ENCODE measurements around the gene BORCS5. TPM values are rescaled to one million over a fixed set of nuclear protein-coding genes. Genes with fewer than 3 reads are reported as not detected.
"Not testable (repeated sequence)": the region's sequence is repeated elsewhere in the genome, so short reads cannot be mapped to it uniquely, and the experiment has no call there.

Gene BORCS5
- total RNA-seq, 1 experiment from 2014 or later = 8.1 TPM

- no peak for DNase-seq (ENCODE audit: low spot score)
Measured at GRCh38 chr12:12487490-12487889, 130.6 kb downstream of the BORCS5 start.

GRCh38 chr12:12488296-12488695 is 131.4 kb downstream of the BORCS5 start:
- DNase-seq (ENCODE audit: low spot score) = no peak

GRCh38 chr12:12488823-12489550 is 132.1 kb downstream of the BORCS5 start:
- no peak for DNase-seq (ENCODE audit: low spot score)

GRCh38 chr12:12491606-12492005 is 134.7 kb downstream of the BORCS5 start:
- DNase-seq (ENCODE audit: low spot score) = no peak

- no peak for DNase-seq (ENCODE audit: low spot score)
Measured at GRCh38 chr12:12492547-12492946, 135.7 kb downstream of the BORCS5 start.

GRCh38 chr12:12495536-12495935 is 138.7 kb downstream of the BORCS5 start:
- no peak for DNase-seq (ENCODE audit: low spot score)

GRCh38 chr12:12498210-12498609 is 141.3 kb downstream of the BORCS5 start:
- DNase-seq (ENCODE audit: low spot score) = no peak

- DNase-seq (ENCODE audit: low spot score) = no peak
Measured at GRCh38 chr12:12499909-12500604, 143.2 kb downstream of the BORCS5 start.

- DNase-seq (ENCODE audit: low spot score) = no peak
Measured at GRCh38 chr12:12501121-12501520, 144.2 kb downstream of the BORCS5 start.

GRCh38 chr12:12502130-12502814 is 145.4 kb downstream of the BORCS5 start:
- not testable (repeated sequence) for DNase-seq (ENCODE audit: low spot score)

GRCh38 chr12:12502815-12503151 is 145.9 kb downstream of the BORCS5 start:
- no peak for DNase-seq (ENCODE audit: low spot score)

- DNase-seq (ENCODE audit: low spot score) = no peak
Measured at GRCh38 chr12:12503384-12504078, 146.7 kb downstream of the BORCS5 start.

GRCh38 chr12:12505544-12506495 is 148.9 kb downstream of the BORCS5 start:
- no peak for DNase-seq (ENCODE audit: low spot score)

GRCh38 chr12:12506496-12506890 is 149.6 kb downstream of the BORCS5 start:
- peak; percentile 44 for DNase-seq (ENCODE audit: low spot score)

GRCh38 chr12:12507121-12507520 is 150.2 kb downstream of the BORCS5 start:
- DNase-seq (ENCODE audit: low spot score) = no peak

- DNase-seq (ENCODE audit: low spot score) = no peak
Measured at GRCh38 chr12:12508612-12509011, 151.7 kb downstream of the BORCS5 start.

- no peak for DNase-seq (ENCODE audit: low spot score)
Measured at GRCh38 chr12:12510141-12510540, 153.3 kb downstream of the BORCS5 start.

- no peak for DNase-seq (ENCODE audit: low spot score)
Measured at GRCh38 chr12:12510551-12510950, 153.7 kb downstream of the BORCS5 start.

- DNase-seq (ENCODE audit: low spot score) = no peak
Measured at GRCh38 chr12:12511021-12511783, 154.3 kb downstream of the BORCS5 start.
